ENCODE data around the gene PKN2. TPM values are rescaled to one million over a fixed set of nuclear protein-coding genes. Genes with fewer than 3 reads are reported as not detected.

Gene PKN2
- total RNA-seq, 1 experiment from 2014 or later, result 33.4 TPM

DNA sequence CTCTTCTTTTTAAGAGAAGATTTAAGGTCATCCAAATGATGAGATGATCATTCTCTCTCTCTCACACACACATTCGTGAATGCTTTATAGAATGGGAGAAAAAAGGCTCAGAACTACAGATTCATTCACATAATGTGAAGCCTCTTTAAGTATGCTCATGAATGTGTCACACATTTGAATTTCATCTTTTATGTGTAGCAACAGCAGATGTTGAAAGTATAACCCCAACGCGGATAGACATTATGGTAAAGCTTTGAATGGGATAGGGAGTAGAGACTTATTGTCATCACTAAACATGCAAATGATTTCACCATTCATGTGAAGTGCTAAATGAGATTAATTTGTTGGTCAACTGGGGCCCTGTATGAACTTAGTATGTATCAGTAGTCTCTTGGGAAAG lies 15.7 kb upstream of the PKN2 start:
- CTCF ChIA-PET, result no interaction called here
- intact Hi-C loops (cut with micrococcal nuclease; ENCODE audit: unreplicated experiment), result no loop called here

DNA sequence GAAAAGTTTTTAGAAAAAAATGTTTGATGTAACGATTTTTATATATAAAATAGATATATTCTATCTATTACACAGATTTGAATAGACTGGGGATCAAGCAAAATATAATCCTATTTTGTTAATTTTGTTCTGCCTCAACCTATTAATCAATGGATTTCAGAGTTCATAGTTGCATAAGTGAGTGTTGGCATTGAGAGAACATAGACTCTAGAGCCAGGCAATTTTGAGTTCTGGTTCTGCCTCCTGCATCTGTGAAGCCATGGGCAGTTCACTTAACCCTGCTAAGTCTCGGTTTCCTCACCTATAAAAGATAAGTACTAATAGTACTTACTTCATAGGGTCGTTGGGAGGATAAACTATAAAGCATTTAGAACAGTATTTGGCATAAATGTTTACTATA lies 13.6 kb upstream of the PKN2 start:
- Histone ChIP-seq H3K27me3 (replicated peaks; ENCODE audit: control insufficient read depth, insufficient read depth, low read length) (no peaks in the 10 kb centered on the region), H3K4me1 (no peaks in the 10 kb centered on the region), H3K36me3 (ENCODE audit: control insufficient read depth, insufficient read depth, low read length) (no peaks in the 10 kb centered on the region), H3K9me3 (no peaks in the 10 kb centered on the region), H3K4me3 (ENCODE audit: low read depth, low read length) (no peak overlapping the region)
- intact Hi-C loops (cut with micrococcal nuclease; ENCODE audit: unreplicated experiment), result no loop called here
- Mint-ChIP-seq H3K27me3 (ENCODE audit: insufficient read depth, unreplicated experiment) (peaks cover 6% of the 10 kb centered on the region), H3K4me1 (ENCODE audit: low read depth, unreplicated experiment) (no peaks in the 10 kb centered on the region), H3K9me3 (ENCODE audit: unreplicated experiment) (no peaks in the 10 kb centered on the region), H3K27ac (ENCODE audit: unreplicated experiment) (no peak overlapping the region), H3K36me3 (ENCODE audit: insufficient read depth, unreplicated experiment) (no peaks in the 10 kb centered on the region), H3K4me3 (ENCODE audit: unreplicated experiment) (no peak overlapping the region)
- CTCF ChIA-PET, result no interaction called here
- POLR2A ChIA-PET, result no interaction called here
- BruUV-seq (replicated peaks), result no TSS peak
- TF ChIP-seq, protein P1, sequence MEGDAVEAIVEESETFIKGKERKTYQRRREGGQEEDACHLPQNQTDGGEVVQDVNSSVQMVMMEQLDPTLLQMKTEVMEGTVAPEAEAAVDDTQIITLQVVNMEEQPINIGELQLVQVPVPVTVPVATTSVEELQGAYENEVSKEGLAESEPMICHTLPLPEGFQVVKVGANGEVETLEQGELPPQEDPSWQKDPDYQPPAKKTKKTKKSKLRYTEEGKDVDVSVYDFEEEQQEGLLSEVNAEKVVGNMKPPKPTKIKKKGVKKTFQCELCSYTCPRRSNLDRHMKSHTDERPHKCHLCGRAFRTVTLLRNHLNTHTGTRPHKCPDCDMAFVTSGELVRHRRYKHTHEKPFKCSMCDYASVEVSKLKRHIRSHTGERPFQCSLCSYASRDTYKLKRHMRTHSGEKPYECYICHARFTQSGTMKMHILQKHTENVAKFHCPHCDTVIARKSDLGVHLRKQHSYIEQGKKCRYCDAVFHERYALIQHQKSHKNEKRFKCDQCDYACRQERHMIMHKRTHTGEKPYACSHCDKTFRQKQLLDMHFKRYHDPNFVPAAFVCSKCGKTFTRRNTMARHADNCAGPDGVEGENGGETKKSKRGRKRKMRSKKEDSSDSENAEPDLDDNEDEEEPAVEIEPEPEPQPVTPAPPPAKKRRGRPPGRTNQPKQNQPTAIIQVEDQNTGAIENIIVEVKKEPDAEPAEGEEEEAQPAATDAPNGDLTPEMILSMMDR (IDR thresholded peaks at IDR 0.05; ENCODE audit: insufficient read depth in 1 of 2, low read depth in 1 of 2, low read length in 1 of 2, severe bottlenecking in 1 of 2, unreplicated experiment in 1 of 2), result no peak
- no peak for DNase-seq

More for the DNA sequence above, 15.7 kb upstream of the PKN2 start:
- no peaks in the 10 kb centered on the region for H3K36me3 ChIP-seq (ENCODE audit: control insufficient read depth, insufficient read depth, low read length)
- TF ChIP-seq, protein P1 (IDR thresholded peaks at IDR 0.05; ENCODE audit: insufficient read depth in 1 of 2, low read depth in 1 of 2, low read length in 1 of 2, severe bottlenecking in 1 of 2, unreplicated experiment in 1 of 2), result no peak
- POLR2A ChIA-PET, result no interaction called here
- BruUV-seq (replicated peaks), result no TSS peak
- no peaks in the 10 kb centered on the region for H3K27me3 ChIP-seq (replicated peaks; ENCODE audit: control insufficient read depth, insufficient read depth, low read length)
- H3K27me3 Mint-ChIP-seq (ENCODE audit: insufficient read depth, unreplicated experiment), result peaks cover 6% of the 10 kb centered on the region
- no peak overlapping the region for H3K4me3 Mint-ChIP-seq (ENCODE audit: unreplicated experiment)
- H3K9me3 ChIP-seq, result no peaks in the 10 kb centered on the region
- H3K36me3 Mint-ChIP-seq (ENCODE audit: insufficient read depth, unreplicated experiment), result no peaks in the 10 kb centered on the region
- no peaks in the 10 kb centered on the region for H3K4me1 Mint-ChIP-seq (ENCODE audit: low read depth, unreplicated experiment)
- H3K4me3 ChIP-seq (ENCODE audit: low read depth, low read length), result no peak overlapping the region
- no peaks in the 10 kb centered on the region for H3K9me3 Mint-ChIP-seq (ENCODE audit: unreplicated experiment)
- no peak overlapping the region for H3K27ac Mint-ChIP-seq (ENCODE audit: unreplicated experiment)
- no peak for DNase-seq
- H3K4me1 ChIP-seq, result no peaks in the 10 kb centered on the region

DNA sequence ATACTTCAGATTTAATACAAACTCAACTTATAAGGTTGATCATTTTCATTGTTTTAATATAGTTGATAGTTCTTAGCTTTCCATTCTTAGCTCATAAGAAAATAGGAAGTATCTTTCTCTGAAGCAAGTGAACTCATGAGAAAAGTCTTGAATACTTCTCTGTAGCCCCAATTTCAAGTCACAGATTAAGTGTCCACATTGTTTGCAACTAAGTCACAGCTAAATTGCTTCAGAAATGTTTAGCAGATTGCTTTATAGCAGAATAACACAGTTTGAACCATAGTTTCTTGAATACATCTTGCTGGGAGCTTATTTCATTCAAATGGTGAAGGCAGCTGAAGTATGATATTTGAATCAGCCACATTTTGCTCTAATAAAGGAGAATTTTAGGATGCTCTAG lies 10.6 kb upstream of the PKN2 start:
- TF ChIP-seq, protein P1 (IDR thresholded peaks at IDR 0.05; ENCODE audit: insufficient read depth in 1 of 2, low read depth in 1 of 2, low read length in 1 of 2, severe bottlenecking in 1 of 2, unreplicated experiment in 1 of 2), result no peak
- no peak for DNase-seq
- no peaks in the 10 kb centered on the region for H3K4me1 ChIP-seq
- H3K27me3 ChIP-seq (replicated peaks; ENCODE audit: control insufficient read depth, insufficient read depth, low read length), result no peaks in the 10 kb centered on the region
- no peaks in the 10 kb centered on the region for H3K36me3 ChIP-seq (ENCODE audit: control insufficient read depth, insufficient read depth, low read length)
- Mint-ChIP-seq H3K9me3 (ENCODE audit: unreplicated experiment) (no peaks in the 10 kb centered on the region), H3K27ac (ENCODE audit: unreplicated experiment) (no peak overlapping the region), H3K36me3 (ENCODE audit: insufficient read depth, unreplicated experiment) (no peaks in the 10 kb centered on the region), H3K27me3 (ENCODE audit: insufficient read depth, unreplicated experiment) (peaks cover 6% of the 10 kb centered on the region), H3K4me1 (ENCODE audit: low read depth, unreplicated experiment) (no peaks in the 10 kb centered on the region), H3K4me3 (ENCODE audit: unreplicated experiment) (no peak overlapping the region)
- ChIA-PET POLR2A (no interaction called here), CTCF (no interaction called here)
- BruUV-seq (replicated peaks), result no TSS peak
- no peaks in the 10 kb centered on the region for H3K9me3 ChIP-seq
- H3K4me3 ChIP-seq (ENCODE audit: low read depth, low read length), result no peak overlapping the region
- intact Hi-C loops (cut with micrococcal nuclease; ENCODE audit: unreplicated experiment), result no loop called here
